Hematopoietic multipotent progenitor cell treated with erythropoietin and hydrocortisone succinate and interleukin-3 and kit ligand, for 15 days (in vitro differentiated cells): ENCODE results near the gene GNG2.

Experiments used
- DNase-seq: peaks from one replicate; pipeline ENCODE4 v3.0.0-alpha.2; 2015; ENCODE audit warnings: low spot score

The GNG2 gene

GRCh38 chr14:51998348-51998747 is 137.9 kb downstream of the GNG2 start:
- DNase-seq: no peak

GRCh38 chr14:51999084-51999483 is 138.7 kb downstream of the GNG2 start:
- no peak for DNase-seq

GRCh38 chr14:52000019-52000582 is 139.7 kb downstream of the GNG2 start:
- DNase-seq: no peak

GRCh38 chr14:52000696-52001095 is 140.3 kb downstream of the GNG2 start:
- no peak for DNase-seq

GRCh38 chr14:52002542-52002941 is 142.1 kb downstream of the GNG2 start:
- DNase-seq: no peak

GRCh38 chr14:52003324-52003723 is 142.9 kb downstream of the GNG2 start:
- no peak for DNase-seq

- no peak for DNase-seq
These were observed 145.2 kb downstream of the GNG2 start for GRCh38 chr14:52005625-52006024.

- DNase-seq: no peak
These were observed 145.9 kb downstream of the GNG2 start for GRCh38 chr14:52006361-52006760.

GRCh38 chr14:52007211-52007610 is 146.8 kb downstream of the GNG2 start:
- DNase-seq: no peak

GRCh38 chr14:52007637-52008036 is 147.2 kb downstream of the GNG2 start:
- DNase-seq: no peak

GRCh38 chr14:52008136-52008535 is 147.7 kb downstream of the GNG2 start:
- DNase-seq: no peak

- DNase-seq: no peak
These were observed 149.8 kb downstream of the GNG2 start for GRCh38 chr14:52010173-52010693.

GRCh38 chr14:52011523-52011922 is 151.1 kb downstream of the GNG2 start:
- DNase-seq: no peak

GRCh38 chr14:52012635-52013034 is 152.2 kb downstream of the GNG2 start:
- no peak for DNase-seq

- DNase-seq: no peak
These were observed 153.7 kb downstream of the GNG2 start for GRCh38 chr14:52013984-52014600.

- no peak for DNase-seq
These were observed 154.3 kb downstream of the GNG2 start for GRCh38 chr14:52014601-52015267.

- no peak for DNase-seq
These were observed 155.1 kb downstream of the GNG2 start for GRCh38 chr14:52015411-52016030.

GRCh38 chr14:52018252-52018651 is 157.8 kb downstream of the GNG2 start:
- DNase-seq: no peak

- DNase-seq: no peak
These were observed 158.6 kb downstream of the GNG2 start for GRCh38 chr14:52018970-52019369.
